IPS-18c (cell line): ENCODE measurements around the gene CTXN2.

Source experiments
- H3K4me3 ChIP-seq: 2 replicates; pipeline ENCODE4 v1.7.0; 2013; ENCODE audit warnings: low read depth, mild to moderate bottlenecking, low read length, moderate library complexity; ENCODE audit not compliant: insufficient read depth
- H3K9me3 ChIP-seq: one replicate; pipeline ENCODE4 v1.6.1; 2013; ENCODE audit warnings: mild to moderate bottlenecking, low read length, moderate library complexity; ENCODE audit not compliant: control insufficient read depth, insufficient read depth

CTXN2 gene

GRCh38 chr15:48190932-48191573 is 412 bp upstream of the CTXN2 start:
- H3K4me3 ChIP-seq: peak overlapping the region; percentile 58
- no peaks in the 10 kb centered on the region for H3K9me3 ChIP-seq

DNA sequence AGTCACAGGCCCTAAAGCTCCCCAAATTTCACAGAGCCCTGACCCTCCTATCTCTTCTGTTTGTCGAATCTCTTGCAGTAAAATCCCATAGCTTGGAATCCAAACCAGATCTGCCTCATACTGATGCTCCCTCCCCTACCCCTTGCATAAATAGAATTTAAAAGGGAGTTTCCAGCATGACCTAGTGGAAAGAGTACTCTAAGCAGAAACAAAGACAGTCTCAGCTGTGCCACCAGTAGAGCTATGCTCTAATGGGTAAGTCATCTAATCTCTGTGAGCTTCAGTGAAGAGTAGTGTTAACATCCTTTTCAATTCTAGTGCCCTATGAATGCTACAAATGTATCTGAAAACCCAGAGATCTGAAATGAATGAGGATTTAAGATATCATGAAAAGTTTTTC is 10.6 kb downstream of the CTXN2 start:
- Histone ChIP-seq H3K9me3 (no peaks in the 10 kb centered on the region), H3K4me3 (no peak overlapping the region)

DNA sequence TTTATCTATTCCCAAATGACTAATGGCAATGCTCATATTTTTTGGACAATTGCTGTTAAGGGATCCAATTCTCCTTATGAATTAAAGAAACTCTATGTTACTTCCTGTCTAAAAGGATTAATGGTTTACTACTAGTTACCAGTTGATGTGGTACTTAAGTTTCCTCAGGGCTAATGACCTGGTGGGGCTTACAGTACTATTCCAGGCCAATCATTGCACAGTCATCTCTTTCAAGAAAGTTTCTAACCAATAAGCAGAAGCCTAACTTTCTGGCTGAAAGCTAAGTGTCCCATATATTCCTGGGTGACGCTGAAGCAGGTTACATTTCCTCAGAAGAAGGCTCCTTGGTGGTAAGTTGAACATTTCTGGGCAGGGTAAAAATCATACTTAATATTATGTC is 14.5 kb downstream of the CTXN2 start, which contains the start of gene SLC12A1:
TSS of gene SLC12A1 (plus strand) at position 322 of the 400 bp plus-strand sequence. CDS start 1,418 bp downstream, outside the sequence.
- H3K4me3 ChIP-seq: no peak within 1 kb of the TSS
- no peaks in the 10 kb centered on the region for H3K9me3 ChIP-seq

GRCh38 chr15:48221261-48221660 is 29.8 kb downstream of the CTXN2 start:
- H3K4me3 ChIP-seq: no peak overlapping the region
- no peaks in the 10 kb centered on the region for H3K9me3 ChIP-seq

- Histone ChIP-seq H3K4me3 (no peak overlapping the region), H3K9me3 (no peaks in the 10 kb centered on the region)
These were observed 30.4 kb downstream of the CTXN2 start for GRCh38 chr15:48221885-48222284.

DNA sequence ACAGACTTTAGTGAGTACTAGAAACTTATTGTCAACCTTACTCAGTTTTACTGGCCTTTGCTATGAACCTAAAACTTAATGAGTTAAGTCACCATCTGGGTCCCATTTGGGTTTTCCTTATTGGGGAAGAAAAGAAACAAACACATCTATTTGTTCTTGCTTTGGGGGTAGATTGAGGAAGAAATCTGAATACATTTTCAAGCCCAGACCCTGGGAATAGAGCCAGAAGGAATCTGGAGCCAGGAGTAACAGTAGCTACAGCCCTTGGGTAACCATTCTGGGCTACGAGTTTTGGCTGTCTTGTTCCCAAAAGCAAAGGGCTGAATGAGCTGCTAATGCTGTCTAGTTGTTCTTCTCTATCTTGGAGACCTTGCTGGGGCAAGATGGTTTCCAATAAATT is 31.2 kb downstream of the CTXN2 start:
- no peak overlapping the region for H3K4me3 ChIP-seq
- H3K9me3 ChIP-seq: no peaks in the 10 kb centered on the region

- no peaks in the 10 kb centered on the region for H3K9me3 ChIP-seq
- no peak overlapping the region for H3K4me3 ChIP-seq
These were observed 34.3 kb downstream of the CTXN2 start for GRCh38 chr15:48225771-48226170.

GRCh38 chr15:48230498-48230897 is 39.0 kb downstream of the CTXN2 start:
- H3K9me3 ChIP-seq: no peaks in the 10 kb centered on the region
- no peak overlapping the region for H3K4me3 ChIP-seq

DNA sequence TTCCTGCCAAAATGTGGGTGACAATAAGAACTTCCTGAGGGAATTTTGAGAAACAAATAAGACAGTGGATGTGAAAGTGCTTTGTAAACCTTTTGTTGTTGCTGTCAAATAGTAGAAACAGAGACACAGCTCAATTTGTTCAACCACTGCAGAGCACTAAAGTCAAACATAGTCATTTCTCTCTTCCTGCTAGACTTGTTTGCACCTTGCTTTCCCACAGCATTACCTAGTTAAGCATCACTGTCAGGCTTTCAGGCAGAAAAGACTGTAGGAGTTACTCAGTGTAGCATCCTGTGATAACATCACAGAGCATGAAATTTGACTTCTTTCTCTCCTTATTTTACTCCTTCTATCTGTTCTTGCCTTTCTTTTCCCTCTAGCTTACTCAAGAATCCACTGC is 41.8 kb downstream of the CTXN2 start:
- Histone ChIP-seq H3K9me3 (no peaks in the 10 kb centered on the region), H3K4me3 (no peak overlapping the region)

- no peak overlapping the region for H3K4me3 ChIP-seq
- H3K9me3 ChIP-seq: no peaks in the 10 kb centered on the region
These were observed 47.9 kb downstream of the CTXN2 start for GRCh38 chr15:48239334-48239733.

DNA sequence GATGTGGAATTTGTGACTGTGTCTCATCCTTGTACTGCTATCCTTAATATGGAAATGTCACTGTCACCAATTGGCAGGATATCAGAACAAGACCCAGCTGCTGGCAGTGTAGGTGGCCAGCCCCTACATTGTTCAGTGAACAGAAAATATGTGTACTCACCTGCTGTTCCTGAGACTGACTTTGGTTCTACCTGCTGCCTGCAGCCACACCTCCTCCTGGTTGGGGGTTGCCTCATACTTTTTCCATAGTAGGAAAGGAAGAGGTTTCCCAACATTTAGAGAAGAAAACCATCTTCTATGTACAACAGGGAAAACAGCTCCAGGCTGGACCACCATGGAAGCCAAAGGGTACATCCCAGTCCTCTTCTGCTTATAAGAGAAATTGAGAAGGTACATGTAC is 50.5 kb downstream of the CTXN2 start:
- Histone ChIP-seq H3K4me3 (no peak overlapping the region), H3K9me3 (no peaks in the 10 kb centered on the region)

- no peaks in the 10 kb centered on the region for H3K9me3 ChIP-seq
These were observed 51.1 kb downstream of the CTXN2 start for GRCh38 chr15:48242535-48242934.

GRCh38 chr15:48244921-48245320 is 53.5 kb downstream of the CTXN2 start:
- Histone ChIP-seq H3K9me3 (no peaks in the 10 kb centered on the region), H3K4me3 (no peak overlapping the region)

More at GRCh38 chr15:48242535-48242934, 51.1 kb downstream of the CTXN2 start:
- no peak overlapping the region for H3K4me3 ChIP-seq

- Histone ChIP-seq H3K9me3 (no peaks in the 10 kb centered on the region), H3K4me3 (no peak overlapping the region)
These were observed 56.9 kb downstream of the CTXN2 start for GRCh38 chr15:48248414-48248813.

DNA sequence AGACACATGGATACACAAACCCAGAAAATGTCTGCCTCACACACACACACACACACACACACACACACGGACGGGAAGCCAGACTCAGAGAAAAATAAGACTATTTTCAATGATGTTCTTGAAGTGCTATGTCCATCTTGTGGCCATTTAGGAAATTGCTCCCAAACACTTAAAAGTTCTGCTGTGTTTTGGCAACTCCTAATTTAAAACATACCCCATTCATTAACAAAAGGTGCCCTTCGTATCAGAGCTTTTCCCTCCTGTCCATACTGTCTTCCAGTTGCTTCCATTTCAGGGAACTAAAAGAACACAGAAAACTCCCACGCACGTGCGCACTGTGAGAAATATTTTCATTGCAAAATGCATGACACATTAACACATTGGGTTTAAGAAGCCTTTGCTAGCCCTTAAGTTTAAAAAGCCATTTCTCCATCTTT is 59.2 kb downstream of the CTXN2 start:
- H3K9me3 ChIP-seq: no peaks in the 10 kb centered on the region

GRCh38 chr15:48253172-48253571 is 61.7 kb downstream of the CTXN2 start:
- Histone ChIP-seq H3K9me3 (no peaks in the 10 kb centered on the region), H3K4me3 (no peak overlapping the region)

More for the DNA sequence above, 59.2 kb downstream of the CTXN2 start:
- H3K4me3 ChIP-seq: no peak overlapping the region
